GM15510 (cell line): Measurements from ENCODE around the gene AVPR1B.

Experiments used
- POLR2A ChIP-seq: IDR thresholded peaks from 3 replicates; pipeline ENCODE4 v1.6.1; 2011; ENCODE audit warnings: borderline replicate concordance; ENCODE audit not compliant: insufficient read length; ENCODE audit errors: extremely low read depth

AVPR1B gene, protein sequence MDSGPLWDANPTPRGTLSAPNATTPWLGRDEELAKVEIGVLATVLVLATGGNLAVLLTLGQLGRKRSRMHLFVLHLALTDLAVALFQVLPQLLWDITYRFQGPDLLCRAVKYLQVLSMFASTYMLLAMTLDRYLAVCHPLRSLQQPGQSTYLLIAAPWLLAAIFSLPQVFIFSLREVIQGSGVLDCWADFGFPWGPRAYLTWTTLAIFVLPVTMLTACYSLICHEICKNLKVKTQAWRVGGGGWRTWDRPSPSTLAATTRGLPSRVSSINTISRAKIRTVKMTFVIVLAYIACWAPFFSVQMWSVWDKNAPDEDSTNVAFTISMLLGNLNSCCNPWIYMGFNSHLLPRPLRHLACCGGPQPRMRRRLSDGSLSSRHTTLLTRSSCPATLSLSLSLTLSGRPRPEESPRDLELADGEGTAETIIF

GRCh38 chr1:206117151-206117948 lies at the start of gene AVPR1B:
AVPR1B (minus strand) TSS chr1:206117388; CDS start chr1:206116890, 498 bp downstream.
- no peak for TF ChIP-seq POLR2A

GRCh38 chr1:206145771-206146290 lies 28.6 kb upstream of the AVPR1B start:
- TF ChIP-seq POLR2A, result no peak

- TF ChIP-seq POLR2A, result no peak
Observed at GRCh38 chr1:206144605-206145004, 27.4 kb upstream of the AVPR1B start.

DNA sequence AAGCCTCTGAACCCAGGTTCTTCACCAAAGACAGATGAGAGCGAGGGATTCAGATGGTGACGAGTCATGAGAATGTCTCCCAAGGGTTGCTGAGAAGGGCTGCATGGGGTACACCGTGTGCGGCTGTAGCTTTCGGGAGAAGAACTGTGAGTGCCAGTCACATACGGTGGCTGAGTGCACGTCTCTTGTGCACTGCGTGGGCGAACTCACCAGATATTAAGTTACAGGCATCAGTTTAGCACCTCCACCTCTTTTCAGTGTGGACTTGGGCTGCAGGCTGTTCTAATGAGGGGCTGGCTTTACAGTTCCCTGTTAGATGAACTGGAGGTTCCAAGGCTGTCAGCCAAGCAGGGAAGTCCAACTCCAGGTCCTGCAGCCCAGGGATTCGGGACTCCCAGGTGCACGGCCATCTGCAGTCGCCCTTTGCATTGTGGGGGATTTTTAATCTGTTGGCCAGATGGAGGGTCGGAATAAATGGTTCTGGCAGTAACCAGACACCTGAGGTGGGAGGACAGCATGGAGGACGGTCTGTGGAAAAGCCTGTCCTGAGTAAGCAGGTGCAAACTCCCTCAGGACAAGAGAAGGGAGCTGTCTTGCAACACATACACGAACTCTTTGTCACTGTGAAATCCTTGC lies 26.5 kb upstream of the AVPR1B start:
- no peak for TF ChIP-seq POLR2A

DNA sequence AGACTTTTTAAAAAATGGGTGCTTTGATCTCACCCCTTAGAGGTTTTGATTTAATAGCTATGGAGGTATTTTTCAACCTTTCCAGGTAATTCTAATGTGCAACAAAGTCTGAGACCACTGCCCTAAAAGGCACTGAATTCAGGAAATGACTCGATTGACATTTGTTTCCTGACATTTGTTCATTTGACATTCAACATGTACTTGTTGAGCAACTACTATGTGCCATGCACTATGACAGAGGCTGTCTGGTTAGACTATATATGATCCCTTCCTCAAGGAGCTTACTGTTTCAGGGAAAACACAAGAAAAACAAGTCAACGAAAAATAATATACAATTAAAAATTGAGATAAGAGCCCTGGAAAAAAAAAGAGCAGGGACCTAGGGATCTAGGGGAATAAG lies 25.6 kb upstream of the AVPR1B start:
- no peak for TF ChIP-seq POLR2A

GRCh38 chr1:206142011-206142410 lies 24.8 kb upstream of the AVPR1B start:
- no peak for TF ChIP-seq POLR2A

- no peak for TF ChIP-seq POLR2A
Observed at GRCh38 chr1:206136241-206136640, 19.1 kb upstream of the AVPR1B start.

GRCh38 chr1:206135248-206135647 lies 18.1 kb upstream of the AVPR1B start:
- no peak for TF ChIP-seq POLR2A

DNA sequence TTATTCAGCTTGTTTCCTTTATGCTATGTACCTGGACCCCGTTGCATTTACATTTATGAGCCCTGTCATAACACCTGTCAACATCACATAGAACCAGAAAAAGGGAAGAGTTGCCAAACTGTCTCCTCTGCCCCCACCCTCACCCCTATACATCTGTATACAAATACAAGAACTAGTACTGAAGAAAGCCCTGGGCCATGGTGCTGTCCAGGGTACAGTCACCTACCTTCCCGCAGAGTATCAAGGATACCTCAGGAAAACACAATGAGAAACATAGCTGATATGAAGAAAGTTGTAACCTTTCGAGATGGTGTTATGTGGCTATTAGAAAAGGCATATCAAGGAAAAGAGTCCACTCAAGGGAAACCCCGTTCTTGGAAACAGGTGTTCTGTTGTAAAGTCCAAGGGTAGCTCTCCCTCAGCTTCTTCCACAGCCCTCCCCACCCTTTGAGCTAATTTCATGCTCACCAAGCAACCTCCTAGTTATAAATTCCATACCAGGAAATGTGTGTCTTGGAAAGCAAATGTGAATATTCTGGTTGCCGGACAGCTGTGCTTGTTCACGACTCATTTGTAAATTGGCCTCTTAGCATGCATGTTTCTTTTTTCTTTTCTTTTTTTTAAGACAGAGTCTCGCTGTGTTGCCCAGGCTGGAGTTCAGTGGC lies 16.7 kb upstream of the AVPR1B start:
- no peak for TF ChIP-seq POLR2A

- TF ChIP-seq POLR2A, result no peak
Observed at GRCh38 chr1:206131037-206131436, 13.8 kb upstream of the AVPR1B start.

DNA sequence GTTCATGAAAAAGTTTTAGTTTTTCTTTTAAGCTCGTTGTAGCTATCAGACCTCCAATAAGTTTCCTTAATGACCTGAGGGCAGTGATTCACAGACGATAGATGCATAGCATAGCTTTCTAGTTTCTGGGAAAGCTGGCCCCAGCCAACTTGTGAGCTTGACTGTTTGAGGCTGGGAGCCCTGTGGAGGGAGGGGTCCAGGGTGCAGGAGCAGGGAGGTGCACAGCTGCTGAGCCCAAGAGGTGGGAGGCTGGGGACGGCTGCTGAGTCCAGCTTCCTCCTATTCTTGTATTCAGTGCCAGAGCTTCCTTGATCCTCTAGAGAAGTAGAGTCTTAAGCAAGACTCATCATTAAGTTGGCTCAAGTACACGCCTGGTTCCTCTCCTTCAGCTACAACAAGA lies 11.0 kb upstream of the AVPR1B start:
- no peak for TF ChIP-seq POLR2A

DNA sequence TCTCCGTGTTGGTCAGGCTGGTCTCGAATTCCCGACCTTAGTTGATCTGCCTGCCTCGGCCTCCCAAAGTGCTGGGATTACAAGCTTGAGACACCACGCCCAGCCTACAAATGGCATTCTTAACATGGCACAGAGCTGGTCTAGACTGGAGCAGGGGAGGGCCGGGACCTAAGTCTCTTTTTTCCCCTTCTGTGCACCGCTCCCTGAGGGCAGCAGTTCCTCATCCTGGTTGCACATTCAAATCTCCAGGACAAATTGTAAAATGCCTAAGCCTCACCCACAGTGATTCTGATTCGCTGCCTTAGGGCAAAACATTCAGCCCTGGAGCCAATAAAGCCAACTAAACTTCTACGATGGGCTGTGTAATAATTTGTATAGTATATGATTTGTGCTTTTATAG lies 10.1 kb upstream of the AVPR1B start:
- TF ChIP-seq POLR2A, result no peak

DNA sequence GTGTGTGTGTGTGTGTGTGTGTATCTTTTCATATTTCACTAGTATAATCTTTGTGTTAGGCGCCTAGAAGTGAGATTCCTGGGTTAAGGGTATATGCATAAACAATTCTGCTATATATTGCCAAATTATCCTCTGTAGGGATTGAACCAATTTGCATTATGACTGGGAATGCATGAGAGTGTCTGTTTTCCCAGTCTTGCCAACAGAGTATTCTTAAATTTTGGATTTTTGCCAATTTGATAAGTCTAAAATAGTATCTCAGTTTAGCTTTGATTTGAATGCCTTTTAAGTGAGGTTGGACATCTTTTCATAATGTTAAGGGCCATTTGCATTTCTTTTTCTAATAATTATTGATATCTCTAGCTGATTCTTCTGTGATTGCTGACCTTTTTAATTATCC lies 8.2 kb upstream of the AVPR1B start:
- no peak for TF ChIP-seq POLR2A

DNA sequence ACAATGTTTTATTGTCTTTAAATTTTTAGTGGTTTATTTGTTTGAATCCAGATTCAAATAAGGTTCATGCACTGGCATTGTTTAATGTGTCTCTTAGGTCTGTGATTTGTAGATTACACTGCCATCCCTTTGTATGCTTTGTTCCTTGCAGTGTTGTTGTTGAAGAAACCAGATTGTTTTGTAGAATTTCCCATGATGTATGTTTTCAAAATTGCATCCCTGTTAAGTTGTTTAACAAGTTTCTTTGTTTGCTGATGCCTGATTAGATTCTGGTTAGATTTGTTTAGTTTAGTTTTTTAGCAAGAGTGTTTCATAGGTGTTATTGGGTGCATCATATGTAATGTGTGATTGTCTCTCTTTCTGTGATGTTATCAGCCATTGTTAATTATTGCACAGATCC lies 5.5 kb upstream of the AVPR1B start:
- no peak for TF ChIP-seq POLR2A

- no peak for TF ChIP-seq POLR2A
Observed at GRCh38 chr1:206121269-206121668, 4.1 kb upstream of the AVPR1B start.

DNA sequence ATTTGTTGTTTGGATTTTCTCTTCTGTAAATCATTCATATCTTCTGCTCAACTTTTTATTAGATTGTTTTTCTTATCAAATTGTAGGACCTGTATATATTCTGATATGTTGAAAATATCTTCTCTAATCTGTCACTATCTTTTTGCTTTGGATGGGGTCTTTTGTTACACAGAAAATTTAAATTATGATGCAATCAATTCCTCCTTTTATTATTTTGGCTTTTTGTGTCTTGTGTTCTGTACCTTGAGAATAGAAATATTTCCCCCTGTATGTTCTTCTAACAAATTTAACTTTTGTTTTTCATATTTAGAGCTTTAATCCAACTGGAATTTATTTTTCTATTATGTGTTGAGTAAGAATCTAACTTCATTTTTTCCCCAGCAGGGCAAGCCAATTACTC lies 3.2 kb upstream of the AVPR1B start:
- no peak for TF ChIP-seq POLR2A

DNA sequence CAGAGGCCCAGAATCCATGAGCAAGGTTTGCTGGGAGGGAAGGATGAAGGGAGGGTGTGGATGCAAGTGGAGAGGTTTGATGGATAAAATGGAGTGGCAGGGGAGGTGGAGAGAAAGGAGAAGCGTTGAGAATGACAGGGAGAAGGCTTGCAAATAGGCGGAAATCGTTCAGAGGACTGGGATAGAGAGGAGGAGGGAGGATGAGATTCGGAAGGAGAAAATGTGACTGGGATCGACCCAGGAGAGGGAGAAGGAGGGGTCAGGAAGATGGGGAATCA lies 376 bp downstream of the AVPR1B start:
- TF ChIP-seq POLR2A, result no peak
